ENCODE results near the gene IBA57. TPM values are rescaled to one million over a fixed set of nuclear protein-coding genes. Genes with fewer than 3 reads are reported as not detected.
A peak's percentile ranks its signal among the peaks of the same experiment; 100 is the strongest.

Gene IBA57
- polyA plus RNA-seq, 1 donor (not counting 4 experiments of a cell fraction or from before 2014, with no cell fraction given) = 1.5 TPM

- Histone ChIP-seq H3K79me2 (ENCODE audit: control insufficient read depth, insufficient read depth, low read length) (peaks cover 63% of the 10 kb centered on the region), H3K4me1 (ENCODE audit: control insufficient read depth, extremely low read depth, insufficient read depth, low read length) (peaks cover 35% of the 10 kb centered on the region), H3K4me2 (ENCODE audit: control insufficient read depth, extremely low read depth, insufficient read depth, low read depth, low read length) (peak overlapping the region; percentile 98), H4K20me1 (ENCODE audit: control insufficient read depth, extremely low read depth, insufficient read depth, low read length) (peaks cover 23% of the 10 kb centered on the region), H3K4me3 (ENCODE audit: control insufficient read depth in 2 of 3, extremely low read depth in 1 of 3, insufficient read depth in 2 of 3, low read depth in 1 of 3, low read length in 3 of 3) (peak overlapping the region; percentile 84 to 96 (median 89)), H3K27me3 (ENCODE audit: control insufficient read depth, extremely low read depth, insufficient read depth, low read length) (no peaks in the 10 kb centered on the region), H3K9me3 (ENCODE audit: control insufficient read depth, low read depth, low read length) (no peaks in the 10 kb centered on the region), H3K27ac (ENCODE audit: control insufficient read depth, insufficient read depth, low read length) (peak overlapping the region; percentile 82), H3K9ac (ENCODE audit: control insufficient read depth, extremely low read depth, insufficient read depth, low read length) (peak overlapping the region; percentile 86), H2AFZ (ENCODE audit: control insufficient read depth, low read length) (no peak overlapping the region), H3K36me3 (ENCODE audit: control insufficient read depth in 2 of 2, extremely low read depth in 1 of 2, insufficient read depth in 2 of 2, low read length in 2 of 2) (peaks cover 17 to 26% of the 10 kb centered on the region in 2 experiments), H3K9me1 (ENCODE audit: control insufficient read depth, extremely low read depth, insufficient read depth, low read length) (peaks cover 2% of the 10 kb centered on the region)
- no peak for DNase-seq (ENCODE audit: low read depth, low spot score)
- no peak for TF ChIP-seq EZH2 (IDR thresholded peaks at IDR 0.05; ENCODE audit: low read length)
- TF ChIP-seq, protein P1, sequence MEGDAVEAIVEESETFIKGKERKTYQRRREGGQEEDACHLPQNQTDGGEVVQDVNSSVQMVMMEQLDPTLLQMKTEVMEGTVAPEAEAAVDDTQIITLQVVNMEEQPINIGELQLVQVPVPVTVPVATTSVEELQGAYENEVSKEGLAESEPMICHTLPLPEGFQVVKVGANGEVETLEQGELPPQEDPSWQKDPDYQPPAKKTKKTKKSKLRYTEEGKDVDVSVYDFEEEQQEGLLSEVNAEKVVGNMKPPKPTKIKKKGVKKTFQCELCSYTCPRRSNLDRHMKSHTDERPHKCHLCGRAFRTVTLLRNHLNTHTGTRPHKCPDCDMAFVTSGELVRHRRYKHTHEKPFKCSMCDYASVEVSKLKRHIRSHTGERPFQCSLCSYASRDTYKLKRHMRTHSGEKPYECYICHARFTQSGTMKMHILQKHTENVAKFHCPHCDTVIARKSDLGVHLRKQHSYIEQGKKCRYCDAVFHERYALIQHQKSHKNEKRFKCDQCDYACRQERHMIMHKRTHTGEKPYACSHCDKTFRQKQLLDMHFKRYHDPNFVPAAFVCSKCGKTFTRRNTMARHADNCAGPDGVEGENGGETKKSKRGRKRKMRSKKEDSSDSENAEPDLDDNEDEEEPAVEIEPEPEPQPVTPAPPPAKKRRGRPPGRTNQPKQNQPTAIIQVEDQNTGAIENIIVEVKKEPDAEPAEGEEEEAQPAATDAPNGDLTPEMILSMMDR (optimal IDR thresholded peaks at IDR 0.05 in 1 of 3, IDR thresholded peaks at IDR 0.05 in 1 of 3, conservative IDR thresholded peaks at IDR 0.05 in 1 of 3; ENCODE audit: extremely low read depth in 1 of 3, insufficient read depth in 2 of 3, low read length in 3 of 3) = no peak
- FAIRE-seq = peak; percentile 87
- dilution Hi-C loops (cut with MboI; ENCODE audit: extremely low pct_ligation_motif_present, low sequenced_read_pairs) = no loop called here
Measured at GRCh38 chr1:228141226-228142044, 24.2 kb upstream of the IBA57 start.

DNA sequence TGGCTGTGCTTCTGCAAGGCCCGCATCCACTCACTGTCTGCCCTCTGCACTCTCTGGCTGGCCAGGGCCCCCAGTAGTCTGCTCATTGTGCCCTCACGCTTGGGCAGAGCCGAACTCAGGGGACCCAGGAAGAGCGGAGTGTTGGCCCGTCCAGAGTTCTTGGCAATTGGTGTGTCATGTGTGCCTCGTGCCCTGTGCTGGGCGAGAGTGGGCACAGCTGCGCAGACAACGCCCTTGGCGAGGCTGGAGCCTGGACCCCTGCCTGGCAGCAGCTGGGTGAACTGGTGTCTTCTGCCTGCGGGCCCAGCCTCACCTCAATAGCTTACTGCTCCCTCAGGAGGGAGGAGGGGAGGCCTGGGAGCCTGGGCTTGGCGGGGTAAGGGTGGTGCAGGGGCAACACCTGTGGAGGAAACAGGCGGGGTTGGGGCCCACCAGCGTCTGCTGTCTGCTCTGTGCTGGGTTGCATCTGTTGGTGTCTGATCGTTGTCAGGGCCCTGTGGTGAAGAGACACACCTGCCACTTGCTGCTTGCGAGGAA lies 23.4 kb upstream of the IBA57 start:
- no peak overlapping the region for H2AFZ ChIP-seq (ENCODE audit: control insufficient read depth, low read length)
- no peaks in the 10 kb centered on the region for H3K9me3 ChIP-seq (ENCODE audit: control insufficient read depth, low read depth, low read length)
- peak overlapping the region; percentile 86 for H3K9ac ChIP-seq (ENCODE audit: control insufficient read depth, extremely low read depth, insufficient read depth, low read length)
- H3K9me1 ChIP-seq (ENCODE audit: control insufficient read depth, extremely low read depth, insufficient read depth, low read length) = peaks cover 2% of the 10 kb centered on the region
- H3K36me3 ChIP-seq (ENCODE audit: control insufficient read depth in 2 of 2, extremely low read depth in 1 of 2, insufficient read depth in 2 of 2, low read length in 2 of 2) = peaks cover 19 to 32% of the 10 kb centered on the region in 2 experiments
- peak overlapping the region; percentile 82 for H3K27ac ChIP-seq (ENCODE audit: control insufficient read depth, insufficient read depth, low read length)
- FAIRE-seq = no peak
- TF ChIP-seq EZH2 (IDR thresholded peaks at IDR 0.05; ENCODE audit: low read length) = no peak
- TF ChIP-seq, protein P1 (optimal IDR thresholded peaks at IDR 0.05 in 1 of 3, IDR thresholded peaks at IDR 0.05 in 1 of 3, conservative IDR thresholded peaks at IDR 0.05 in 1 of 3; ENCODE audit: extremely low read depth in 1 of 3, insufficient read depth in 2 of 3, low read length in 3 of 3) = no peak
- dilution Hi-C loops (cut with MboI; ENCODE audit: extremely low pct_ligation_motif_present, low sequenced_read_pairs) = no loop called here
- peaks cover 23% of the 10 kb centered on the region for H4K20me1 ChIP-seq (ENCODE audit: control insufficient read depth, extremely low read depth, insufficient read depth, low read length)
- no peaks in the 10 kb centered on the region for H3K27me3 ChIP-seq (ENCODE audit: control insufficient read depth, extremely low read depth, insufficient read depth, low read length)
- H3K79me2 ChIP-seq (ENCODE audit: control insufficient read depth, insufficient read depth, low read length) = peaks cover 71% of the 10 kb centered on the region
- peak overlapping the region; percentile 98 for H3K4me2 ChIP-seq (ENCODE audit: control insufficient read depth, extremely low read depth, insufficient read depth, low read depth, low read length)
- no peak for DNase-seq (ENCODE audit: low read depth, low spot score)
- H3K4me3 ChIP-seq (ENCODE audit: control insufficient read depth in 2 of 3, extremely low read depth in 1 of 3, insufficient read depth in 2 of 3, low read depth in 1 of 3, low read length in 3 of 3) = peak overlapping the region; percentile 84 to 96 (median 89)
- peaks cover 35% of the 10 kb centered on the region for H3K4me1 ChIP-seq (ENCODE audit: control insufficient read depth, extremely low read depth, insufficient read depth, low read length)

Data from keratinocyte (primary cell).